NAMALWA (cell line): ENCODE measurements around the gene DIO2.

Source experiments
- DNase-seq: peaks from one replicate; pipeline ENCODE4 v3.0.0-alpha.2; 2015; ENCODE audit warnings: low spot score

Gene DIO2

GRCh38 chr14:80211153-80212022 is at the start of gene DIO2:
Gene DIO2 (minus strand): TSS chr14:80211504. CDS start chr14:80211472, 32 bp downstream.
- DNase-seq, result no peak

GRCh38 chr14:80260645-80261044 is 49.3 kb upstream of the DIO2 start:
- no peak for DNase-seq

GRCh38 chr14:80239631-80240030 is 28.3 kb upstream of the DIO2 start:
- no peak for DNase-seq

- no peak for DNase-seq
Observed at GRCh38 chr14:80237143-80237542, 25.8 kb upstream of the DIO2 start.

- DNase-seq, result no peak
Observed at GRCh38 chr14:80233470-80234089, 22.3 kb upstream of the DIO2 start.

GRCh38 chr14:80231702-80232101 is 20.4 kb upstream of the DIO2 start:
- no peak for DNase-seq

- DNase-seq, result no peak
Observed at GRCh38 chr14:80223696-80224465, 12.6 kb upstream of the DIO2 start.

GRCh38 chr14:80216818-80217217 is 5.5 kb upstream of the DIO2 start:
- DNase-seq, result no peak

- no peak for DNase-seq
Observed at GRCh38 chr14:80215756-80216581, 4.7 kb upstream of the DIO2 start.

GRCh38 chr14:80215081-80215480 is 3.8 kb upstream of the DIO2 start:
- no peak for DNase-seq

- peak; percentile 66 for DNase-seq
Observed at GRCh38 chr14:80213602-80214001, 2.3 kb upstream of the DIO2 start.

- peak; percentile 9 for DNase-seq
Observed at GRCh38 chr14:80212023-80212397, 706 bp upstream of the DIO2 start.

GRCh38 chr14:80208461-80208860 is 2.8 kb downstream of the DIO2 start:
- no peak for DNase-seq

- no peak for DNase-seq
Observed at GRCh38 chr14:80206351-80207080, 4.8 kb downstream of the DIO2 start.

GRCh38 chr14:80202888-80203562 is 8.3 kb downstream of the DIO2 start:
- peak; percentile 57 for DNase-seq

- DNase-seq, result no peak
Observed at GRCh38 chr14:80200093-80200492, 11.2 kb downstream of the DIO2 start.

GRCh38 chr14:80188571-80188970 is 22.7 kb downstream of the DIO2 start:
- no peak for DNase-seq

- no peak for DNase-seq
Observed at GRCh38 chr14:80186301-80186800, 25.0 kb downstream of the DIO2 start.

- no peak for DNase-seq
Observed at GRCh38 chr14:80176893-80177292, 34.4 kb downstream of the DIO2 start.

GRCh38 chr14:80172375-80173051 is 38.8 kb downstream of the DIO2 start:
- DNase-seq, result no peak
